Measurements from ENCODE around the gene THRAP3.
A peak's percentile ranks its signal among the peaks of the same experiment; 100 is the strongest.

THRAP3 gene

GRCh38 chr1:36297062-36297461 is 72.8 kb downstream of the THRAP3 start:
- DNase-seq (ENCODE audit: low read depth): no peak

GRCh38 chr1:36298640-36299039 is 74.4 kb downstream of the THRAP3 start:
- DNase-seq (ENCODE audit: low read depth): no peak

DNA sequence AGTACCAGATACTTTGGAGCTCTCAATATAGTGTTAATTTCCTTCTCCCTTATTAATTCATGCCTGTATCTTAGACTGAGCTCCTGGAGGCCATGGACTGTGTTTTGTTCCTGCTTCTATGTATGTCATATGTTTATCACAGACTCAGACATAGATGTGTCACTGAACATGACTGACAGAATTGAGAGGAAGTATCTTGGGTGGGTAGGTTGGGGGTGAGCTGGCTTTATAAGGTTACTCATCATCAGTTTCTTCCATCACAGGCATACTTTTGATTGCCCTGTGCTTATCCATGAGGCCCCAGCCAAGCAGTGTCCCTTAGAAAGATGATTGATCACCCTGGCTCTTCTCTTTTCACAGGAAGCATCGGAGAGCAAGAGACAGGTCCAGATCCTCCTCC is 76.3 kb downstream of the THRAP3 start:
- no peak for DNase-seq (ENCODE audit: low read depth)

DNA sequence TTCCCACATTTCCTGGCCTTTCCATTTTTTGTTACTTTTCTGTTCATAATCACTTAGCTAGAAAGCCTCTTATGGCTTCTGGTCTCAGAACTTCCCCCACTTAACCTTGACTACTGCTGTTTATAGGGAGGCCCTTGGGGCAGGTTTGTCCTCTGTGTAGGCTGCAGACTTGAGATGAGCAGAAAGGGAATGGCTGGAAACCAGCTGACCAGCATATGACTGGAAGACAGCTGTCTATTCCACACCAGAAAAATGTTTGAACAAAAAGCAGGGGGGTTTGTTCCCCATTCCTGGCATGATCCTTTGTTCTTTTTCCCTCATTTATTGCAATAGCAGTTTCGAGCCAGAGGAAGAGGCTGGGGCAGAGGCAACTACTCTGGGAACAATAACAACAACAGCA is 77.0 kb downstream of the THRAP3 start:
- no peak for DNase-seq (ENCODE audit: low read depth)

- DNase-seq (ENCODE audit: low read depth): no peak
Observed at GRCh38 chr1:36303244-36303643, 79.0 kb downstream of the THRAP3 start.

- DNase-seq (ENCODE audit: low read depth): no peak
Observed at GRCh38 chr1:36303650-36304360, 79.6 kb downstream of the THRAP3 start.

GRCh38 chr1:36304521-36304920 is 80.3 kb downstream of the THRAP3 start:
- DNase-seq (ENCODE audit: low read depth): no peak

DNA sequence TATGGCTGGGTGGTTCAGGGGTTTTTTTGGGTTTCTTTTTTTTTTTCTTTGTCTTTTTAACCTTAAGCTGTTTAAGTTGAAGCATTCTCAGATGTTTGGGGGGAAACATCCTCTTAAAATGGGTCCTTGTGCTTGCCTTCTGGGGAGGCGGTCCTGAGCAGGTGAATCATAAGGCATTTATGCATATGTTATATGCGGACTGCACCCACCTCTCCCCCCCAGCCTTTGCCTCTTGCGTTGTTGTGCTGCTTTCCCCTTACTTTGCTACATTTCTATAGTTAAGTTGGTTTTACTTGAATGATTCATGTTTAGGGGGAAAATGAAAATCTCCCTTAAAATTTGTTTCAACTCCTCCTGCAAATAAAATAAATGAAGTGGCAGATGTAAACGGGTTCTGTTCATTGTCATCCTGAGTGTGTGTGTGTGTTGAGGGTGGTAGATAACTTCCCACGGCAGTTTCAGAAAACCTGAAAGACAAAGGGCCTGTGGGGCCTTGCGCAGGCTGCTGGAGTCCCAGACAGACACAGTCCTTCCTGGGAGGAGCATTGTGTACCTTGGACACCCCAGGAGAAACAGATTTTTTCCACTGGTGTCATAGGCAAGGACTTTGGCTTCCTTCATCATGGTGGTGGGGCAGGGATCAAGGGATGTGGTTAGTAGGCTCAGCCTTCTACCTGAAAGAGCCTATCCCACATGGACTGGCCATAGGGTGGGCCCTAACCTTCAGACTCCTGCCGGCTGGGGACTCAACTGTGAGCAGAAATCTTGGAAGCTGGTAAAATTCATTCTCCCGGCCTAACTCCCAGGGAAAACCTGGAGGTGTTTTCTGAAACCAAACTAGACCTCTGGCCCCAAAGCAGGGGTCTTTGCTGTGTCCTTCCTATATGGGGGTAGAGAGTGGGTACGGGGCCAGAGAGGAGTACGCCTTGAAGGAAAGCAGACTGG is 81.0 kb downstream of the THRAP3 start:
- DNase-seq (ENCODE audit: low read depth): no peak

DNA sequence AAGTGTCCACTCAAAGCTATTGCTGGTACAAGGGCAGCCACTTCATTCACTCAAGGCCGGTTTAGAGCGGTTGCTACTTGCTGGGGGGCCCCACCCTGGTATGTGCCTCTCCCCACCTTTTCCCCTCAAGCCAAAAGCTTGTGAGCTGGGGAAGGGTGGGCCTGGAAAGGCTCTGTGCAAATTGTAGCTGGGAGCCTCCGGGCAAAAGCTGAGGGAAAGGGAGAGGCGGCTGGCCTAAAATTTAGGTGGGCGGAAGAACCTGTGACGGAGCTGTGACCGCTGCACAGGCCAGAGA is 81.6 kb downstream of the THRAP3 start:
- no peak for DNase-seq (ENCODE audit: low read depth)

DNA sequence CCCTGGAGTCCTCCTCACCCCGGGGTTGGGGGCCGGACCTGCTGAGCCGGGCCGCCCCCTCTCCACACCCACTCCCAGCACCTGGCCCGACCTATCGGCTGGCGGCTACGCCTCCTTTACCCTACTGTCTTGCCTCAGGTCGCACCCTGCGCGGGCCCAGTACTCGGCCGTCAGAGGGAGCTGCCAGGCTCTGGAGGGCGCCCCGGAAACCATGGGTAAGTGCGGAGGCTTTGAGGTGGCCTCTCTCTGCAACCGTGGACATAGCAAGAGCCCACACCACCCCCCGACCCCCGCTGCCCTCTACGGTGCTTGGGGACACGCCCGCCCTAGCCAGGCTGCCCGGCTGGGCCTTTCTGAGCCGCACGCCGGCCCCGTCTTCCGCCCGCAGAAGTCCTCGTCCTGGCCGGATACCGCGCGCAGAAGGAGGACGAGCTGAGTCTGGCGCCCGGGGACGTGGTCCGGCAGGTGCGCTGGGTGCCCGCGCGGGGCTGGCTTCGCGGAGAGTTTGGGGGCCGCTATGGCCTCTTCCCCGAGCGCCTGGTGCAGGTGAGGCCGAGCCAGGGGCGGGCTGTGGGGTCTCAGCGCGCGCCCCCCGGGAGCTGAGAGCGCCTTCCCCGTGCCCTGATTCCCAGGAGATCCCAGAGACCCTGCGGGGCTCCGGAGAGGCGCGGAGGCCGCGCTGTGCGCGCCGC is 82.1 kb downstream of the THRAP3 start, which contains the start of gene SH3D21:
SH3D21 (plus strand) TSS at position 159 of the 692 bp plus-strand sequence; CDS start at position 212, 53 bp downstream.
- peak; percentile 42 for DNase-seq (ENCODE audit: low read depth)

DNA sequence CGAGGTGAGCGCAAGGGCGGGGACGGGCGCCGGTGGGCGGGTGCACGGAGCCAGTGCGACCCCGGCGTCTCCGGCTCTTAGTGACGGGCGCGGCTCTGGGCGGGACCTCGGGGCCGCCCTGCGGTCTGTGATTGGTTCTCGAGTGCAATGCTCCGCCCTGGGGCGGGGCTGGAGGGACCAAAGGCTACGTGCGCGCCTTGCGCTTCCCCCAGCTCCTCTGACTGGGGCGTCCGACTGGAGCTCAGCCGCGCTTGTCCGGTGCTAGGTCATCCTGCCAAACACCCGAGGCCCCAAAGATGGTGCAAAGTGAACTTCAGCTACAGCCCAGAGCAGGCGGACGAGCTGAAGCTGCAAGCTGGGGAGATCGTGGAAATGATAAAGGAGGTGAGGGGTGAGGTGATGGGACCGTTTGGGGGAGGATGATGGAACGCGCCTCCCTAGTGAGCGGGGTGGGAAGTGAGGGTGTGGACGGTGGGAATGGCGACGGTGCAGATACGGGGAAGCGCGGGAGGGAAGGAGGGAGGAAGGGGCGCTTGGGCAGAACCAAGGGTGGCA is 82.7 kb downstream of the THRAP3 start:
- DNase-seq (ENCODE audit: low read depth): peak; percentile 88

- DNase-seq (ENCODE audit: low read depth): no peak
Observed at GRCh38 chr1:36307601-36308330, 83.5 kb downstream of the THRAP3 start.

DNA sequence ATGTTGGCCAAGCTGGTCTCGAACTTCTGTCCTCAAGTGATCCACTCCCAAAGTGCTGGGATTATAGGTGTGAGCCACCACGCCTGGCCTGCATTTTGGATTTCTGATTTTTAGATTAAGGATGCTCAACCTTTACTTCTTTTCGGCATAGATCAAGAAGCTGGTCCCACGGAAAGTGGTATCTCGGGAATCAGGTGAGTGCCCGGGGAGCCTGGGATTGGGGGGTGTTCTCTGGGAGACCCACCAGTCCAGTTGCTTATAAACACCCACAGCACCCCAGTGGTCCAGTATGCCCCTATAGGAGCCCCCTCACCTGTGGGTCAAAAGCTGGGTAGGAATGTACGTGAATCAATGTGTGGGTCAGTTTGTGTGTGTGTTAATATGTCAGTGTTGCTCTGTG is 85.2 kb downstream of the THRAP3 start:
- DNase-seq (ENCODE audit: low read depth): no peak

DNA sequence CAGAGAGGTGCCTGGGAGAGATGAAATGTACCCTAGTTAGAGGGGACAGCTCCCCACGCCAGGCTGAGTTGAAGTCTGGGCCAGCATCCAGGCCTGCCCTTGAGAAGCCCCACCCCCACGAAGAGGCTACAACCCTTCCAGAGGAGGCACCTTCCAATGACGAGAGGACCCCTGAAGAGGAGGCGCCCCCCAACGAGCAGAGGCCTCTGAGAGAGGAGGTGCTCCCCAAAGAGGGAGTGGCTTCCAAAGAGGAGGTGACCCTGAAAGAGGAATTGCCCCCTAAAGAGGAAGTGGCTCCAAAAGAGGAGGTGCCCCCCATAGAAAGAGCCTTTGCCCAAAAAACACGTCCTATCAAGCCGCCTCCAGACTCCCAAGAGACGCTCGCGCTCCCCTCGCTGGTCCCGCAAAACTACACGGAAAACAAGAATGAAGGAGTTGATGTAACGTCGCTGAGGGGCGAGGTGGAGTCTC is 96.1 kb downstream of the THRAP3 start:
- DNase-seq (ENCODE audit: low read depth): no peak

GRCh38 chr1:36320767-36321118 is 96.5 kb downstream of the THRAP3 start:
- no peak for DNase-seq (ENCODE audit: low read depth)

DNA sequence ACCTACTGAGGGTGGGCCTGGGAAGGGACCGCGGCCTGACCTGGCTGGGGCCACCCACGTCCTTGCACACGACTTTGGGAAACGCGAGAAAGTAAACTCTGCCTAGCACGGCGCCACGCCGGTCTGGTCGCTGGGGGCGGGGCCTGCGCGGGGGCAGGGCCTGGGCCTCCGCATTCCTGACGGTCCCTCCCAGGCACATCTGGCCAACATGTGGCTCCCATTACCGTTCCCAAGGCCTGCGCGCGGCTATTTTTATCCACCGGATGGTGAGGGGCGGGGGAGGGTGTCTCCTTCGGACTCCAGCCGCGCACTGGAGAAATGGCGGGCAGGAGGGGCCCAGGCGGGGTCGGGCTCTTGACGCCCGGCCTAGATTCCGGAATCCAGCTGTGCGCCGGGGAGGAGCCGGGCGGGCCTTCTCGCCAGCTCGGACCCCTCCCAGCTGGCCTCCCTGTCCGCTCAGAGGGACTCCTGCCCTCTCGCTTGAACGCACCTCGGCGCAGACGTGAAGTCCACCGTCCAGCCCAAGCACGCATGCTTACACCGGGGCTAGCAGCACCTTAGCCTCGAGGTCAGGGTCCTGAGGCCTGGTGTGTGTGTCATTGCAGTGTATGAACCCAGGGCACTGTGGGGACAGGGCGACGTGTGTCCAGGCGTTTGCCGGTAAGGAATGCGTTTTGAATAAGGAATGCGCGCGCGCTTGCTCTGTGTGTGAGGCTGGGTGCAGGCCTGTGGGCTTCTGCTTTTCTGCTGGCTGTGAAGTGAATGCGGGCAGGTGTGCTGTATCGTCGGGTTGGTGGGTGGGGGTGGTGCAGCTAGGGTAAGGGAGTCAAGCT is 97.1 kb downstream of the THRAP3 start:
- no peak for DNase-seq (ENCODE audit: low read depth)

DNA sequence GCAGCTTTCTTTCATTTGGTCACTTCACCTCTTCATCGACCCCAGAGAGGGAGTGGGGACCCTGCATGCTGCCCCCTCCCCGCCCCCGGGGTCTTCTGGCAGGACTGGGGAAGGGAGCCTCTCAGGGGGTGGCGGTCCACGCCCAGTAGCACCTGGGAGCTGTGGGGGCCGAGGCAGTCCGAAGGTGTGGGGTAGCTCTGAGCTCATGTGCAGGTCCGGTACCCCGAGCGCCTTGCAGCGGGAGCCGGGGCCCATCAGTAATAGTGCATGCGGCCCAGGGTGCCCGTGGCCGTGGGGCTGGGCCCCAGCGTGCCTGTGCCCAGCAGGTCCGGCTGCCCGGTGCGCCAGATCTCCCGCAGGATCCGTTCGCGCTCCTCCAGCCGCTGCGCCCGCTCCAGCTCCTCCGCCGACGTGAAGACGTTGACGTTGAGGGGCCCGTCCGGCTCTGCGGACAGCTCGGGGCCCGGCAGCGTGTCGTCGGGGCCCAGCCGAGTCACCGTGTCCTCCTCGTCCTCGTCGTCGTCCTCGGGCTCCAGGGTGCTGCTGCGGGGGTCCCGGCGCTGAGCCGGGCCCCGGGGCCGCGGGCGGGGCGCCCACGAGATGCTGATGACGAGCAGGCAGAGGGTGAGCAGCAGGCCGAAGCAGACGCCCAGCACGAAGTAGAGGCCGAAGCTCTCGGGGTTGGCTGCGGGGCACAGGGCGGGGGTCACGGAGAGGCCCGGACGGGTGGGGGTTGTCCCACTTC is 98.0 kb downstream of the THRAP3 start:
- DNase-seq (ENCODE audit: low read depth): no peak

DNA sequence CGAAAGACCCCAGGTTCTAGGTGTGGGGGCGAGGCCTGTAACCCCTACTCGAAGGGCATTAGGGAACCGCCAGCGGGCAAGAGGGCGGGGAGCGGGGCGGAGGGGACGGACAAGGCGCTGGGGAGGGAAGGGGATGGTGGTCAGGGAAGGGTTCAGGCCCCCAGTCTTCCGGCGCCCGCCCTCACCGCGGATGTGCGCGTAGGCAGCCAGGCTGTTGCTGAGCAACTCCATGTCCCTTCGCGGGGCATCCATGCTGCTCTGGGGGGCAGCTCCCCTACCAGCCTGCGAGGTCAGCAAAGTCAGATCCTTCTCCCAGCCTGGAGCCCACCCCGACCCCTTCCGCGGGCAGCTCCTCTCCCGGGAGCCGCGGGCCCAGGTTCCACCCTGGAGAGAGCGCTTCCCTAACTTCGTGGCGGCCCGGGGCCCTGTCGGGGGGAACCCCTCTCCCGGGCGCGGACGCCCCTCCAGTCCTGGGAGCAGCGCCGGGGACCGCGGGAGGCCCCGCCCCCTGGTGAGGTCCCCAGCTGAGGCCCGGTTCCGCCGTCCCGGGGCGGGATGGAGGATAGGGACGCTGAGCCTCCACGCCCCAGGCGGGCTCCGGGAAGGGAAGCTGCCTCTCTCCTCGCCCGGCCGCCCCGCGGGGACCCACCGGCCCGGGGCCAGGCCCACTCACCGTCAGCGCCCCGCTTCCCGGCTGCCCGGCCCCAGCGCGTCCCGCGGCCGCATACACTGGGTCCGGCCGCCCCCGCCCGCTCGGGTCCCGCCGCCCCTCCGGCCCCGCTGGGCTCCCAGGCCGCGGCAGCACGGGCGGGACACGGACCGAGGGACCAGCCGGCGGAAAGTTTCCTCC is 98.8 kb downstream of the THRAP3 start:
- no peak for DNase-seq (ENCODE audit: low read depth)

Data from activated T-cell treated with anti-CD3 and anti-CD28 coated beads for 1 hour (primary cell).